HEK293T (cell line): ENCODE data around the gene GPR143.

Experiments used
- CTCF ChIA-PET: fragments of 350-600 bp; formaldehyde crosslinking; extraction: SDS; loops from one replicate; lab custom pipeline; 2021; ENCODE audit warnings: antibody characterized with exemption, inconsistent platforms; lab: Yijun Ruan, JAX
- POLR2A ChIA-PET: fragments of 350-600 bp; formaldehyde crosslinking; extraction: SDS; loops from one replicate; lab custom pipeline; 2020; ENCODE audit warnings: antibody characterized with exemption, inconsistent platforms; lab: Yijun Ruan, JAX
- DNase-seq: peaks from one replicate; pipeline ENCODE4 v3.0.0; 2012; ENCODE audit warnings: mixed read lengths; ENCODE audit errors: extremely low spot score
- ARNT ChIP-seq: fragments of 450-650 bp; IDR thresholded peaks from 2 replicates; pipeline ENCODE4 v1.6.1; 2017; ENCODE audit warnings: mild to moderate bottlenecking
- BHLHE40 ChIP-seq: fragments of 450-650 bp; IDR thresholded peaks from 2 replicates; pipeline ENCODE4 v1.6.1; 2016; ENCODE audit warnings: mild to moderate bottlenecking, moderate library complexity, borderline replicate concordance
- CTBP1 ChIP-seq: fragments of 450-650 bp; IDR thresholded peaks from 2 replicates; pipeline ENCODE4 v1.6.1; 2016; ENCODE audit warnings: borderline replicate concordance
- ELF4 ChIP-seq: fragments of 450-650 bp; IDR thresholded peaks from 2 replicates; pipeline ENCODE4 v1.6.1; 2017; ENCODE audit warnings: antibody characterized with exemption
- FOXA1 ChIP-seq: fragments of 450-650 bp; IDR thresholded peaks from 2 replicates; pipeline ENCODE4 v1.6.1; 2016; ENCODE audit warnings: mild to moderate bottlenecking
- FOXK2 ChIP-seq: fragments of 450-650 bp; IDR thresholded peaks from 2 replicates; pipeline ENCODE4 v1.6.1; 2016; ENCODE audit warnings: mild to moderate bottlenecking
- FOXM1 ChIP-seq: fragments of 450-650 bp; IDR thresholded peaks from 2 replicates; pipeline ENCODE4 v1.6.1; 2017; ENCODE audit warnings: mild to moderate bottlenecking, borderline replicate concordance
- HDGF ChIP-seq: fragments of 450-650 bp; IDR thresholded peaks from 2 replicates; pipeline ENCODE4 v1.6.1; 2017; ENCODE audit warnings: antibody characterized with exemption, borderline replicate concordance
- L3MBTL2 ChIP-seq: fragments of 450-650 bp; conservative IDR thresholded peaks from 2 replicates; pipeline ENCODE4 v1.6.1; 2016; ENCODE audit warnings: mild to moderate bottlenecking
- LEF1 ChIP-seq: fragments of 450-650 bp; IDR thresholded peaks from 2 replicates; pipeline ENCODE4 v1.6.1; 2017; ENCODE audit warnings: mild to moderate bottlenecking, borderline replicate concordance
- NFRKB ChIP-seq: fragments of 450-650 bp; IDR thresholded peaks from 2 replicates; pipeline ENCODE4 v1.6.1; 2016; ENCODE audit warnings: mild to moderate bottlenecking, moderate library complexity
- PKNOX1 ChIP-seq: fragments of 450-650 bp; IDR thresholded peaks from 2 replicates; pipeline ENCODE4 v1.6.1; 2016
- SP1 ChIP-seq: fragments of 450-650 bp; IDR thresholded peaks from 2 replicates; pipeline ENCODE4 v1.6.1; 2017
- SUZ12 ChIP-seq: fragments of 450-650 bp; IDR thresholded peaks from 2 replicates; pipeline ENCODE4 v1.6.1; 2016; ENCODE audit warnings: mild to moderate bottlenecking
- TARDBP ChIP-seq: fragments of 450-650 bp; IDR thresholded peaks from 2 replicates; pipeline ENCODE4 v1.6.1; 2016
- ZNF384 ChIP-seq: fragments of 450-650 bp; IDR thresholded peaks from 2 replicates; pipeline ENCODE4 v1.6.1; 2016

GPR143 gene

GRCh38 chrX:9681422-9681821 is 84.2 kb downstream of the GPR143 start:
- CTCF ChIA-PET: no interaction called here
- DNase-seq: no peak
- POLR2A ChIA-PET: no interaction called here
- TF ChIP-seq L3MBTL2 (no peak), FOXM1 (no peak), HDGF (no peak), FOXK2 (no peak), FOXA1 (no peak), PKNOX1 (no peak), CTBP1 (no peak), LEF1 (no peak), NFRKB (no peak), ELF4 (no peak), ARNT (no peak)

- ChIA-PET POLR2A (no interaction called here), CTCF (no interaction called here)
- no peak for DNase-seq
- TF ChIP-seq BHLHE40 (no peak), SUZ12 (no peak), FOXK2 (no peak), TARDBP (no peak), ELF4 (no peak), HDGF (no peak), NFRKB (no peak), L3MBTL2 (no peak), ZNF384 (no peak), ARNT (no peak), SP1 (no peak), FOXM1 (no peak), CTBP1 (no peak), LEF1 (no peak), FOXA1 (no peak), PKNOX1 (no peak)
Measured at GRCh38 chrX:9681011-9681410, 84.6 kb downstream of the GPR143 start.

- DNase-seq: no peak
- TF ChIP-seq ZNF384 (no peak), BHLHE40 (no peak), FOXM1 (no peak), SP1 (no peak), CTBP1 (no peak), L3MBTL2 (no peak), TARDBP (no peak), PKNOX1 (no peak), NFRKB (no peak)
- POLR2A ChIA-PET: no interaction called here
- CTCF ChIA-PET: no interaction called here
Measured at GRCh38 chrX:9678215-9678965, 87.3 kb downstream of the GPR143 start.

GRCh38 chrX:9677098-9677739 is 88.4 kb downstream of the GPR143 start:
- CTCF ChIA-PET: no interaction called here
- no peak for DNase-seq
- POLR2A ChIA-PET: no interaction called here
- TF ChIP-seq SUZ12: no peak
- no peak for TF ChIP-seq LEF1
- no peak for TF ChIP-seq PKNOX1
- no peak for TF ChIP-seq FOXA1
- TF ChIP-seq FOXM1: no peak
- no peak for TF ChIP-seq ARNT
- TF ChIP-seq ZNF384: no peak
- no peak for TF ChIP-seq FOXK2
- TF ChIP-seq HDGF: no peak
- no peak for TF ChIP-seq CTBP1
- no peak for TF ChIP-seq ELF4

GRCh38 chrX:9676738-9677097 is 88.9 kb downstream of the GPR143 start:
- TF ChIP-seq LEF1: no peak
- no peak for TF ChIP-seq ARNT
- no peak for TF ChIP-seq FOXA1
- no peak for TF ChIP-seq PKNOX1
- TF ChIP-seq ELF4: no peak
- TF ChIP-seq CTBP1: no peak
- TF ChIP-seq FOXK2: no peak
- no peak for TF ChIP-seq TARDBP
- no peak for TF ChIP-seq HDGF
- no peak for TF ChIP-seq SP1
- no peak for TF ChIP-seq L3MBTL2
- DNase-seq: no peak
- CTCF ChIA-PET: no interaction called here
- POLR2A ChIA-PET: no interaction called here
